Activated CD4-positive, alpha-beta T cell treated with anti-CD3 and anti-CD28 coated beads, Interleukin-2, amount 10 ng/mL, durations not matched to agents 24 days and 14 days (primary cell): ENCODE measurements around the gene ITGA1. TPM values are rescaled to one million over a fixed set of nuclear protein-coding genes. Genes with fewer than 3 reads are reported as not detected.
A peak's percentile ranks its signal among the peaks of the same experiment; 100 is the strongest.

ENCODE experiments used
- DNase-seq: peaks from one replicate; pipeline ENCODE4 v3.0.0; 2022
- H3K27ac Mint-ChIP-seq: one replicate; pipeline ENCODE4 v1.8.0; 2022; ENCODE audit warnings: mild to moderate bottlenecking, mixed read lengths
- H3K27me3 Mint-ChIP-seq: one replicate; pipeline ENCODE4 v1.8.0; 2022; ENCODE audit warnings: mixed read lengths
- H3K36me3 Mint-ChIP-seq: one replicate; pipeline ENCODE4 v1.8.0; 2022; ENCODE audit warnings: low read depth, mild to moderate bottlenecking, mixed read lengths
- H3K4me1 Mint-ChIP-seq: one replicate; pipeline ENCODE4 v1.8.0; 2021; ENCODE audit warnings: mixed read lengths
- H3K4me3 Mint-ChIP-seq: one replicate; pipeline ENCODE4 v1.8.0; 2022; ENCODE audit warnings: mild to moderate bottlenecking, moderate library complexity, mixed read lengths
- H3K9me3 Mint-ChIP-seq: one replicate; pipeline ENCODE4 v1.8.0; 2021; ENCODE audit warnings: mixed read lengths
- intact Hi-C: fragments of 100-400 bp; cut with micrococcal nuclease; formaldehyde crosslinking; loops from one replicate; pipeline ENCODE4 v1.15.1; 2023
- total RNA-seq: library from RNA; stranded (reverse); gene quantifications from 2 replicates; pipeline ENCODE4 v1.2.3, GENCODE V29; 2022

The ITGA1 gene
- total RNA-seq, 1 donor from 2014 or later, result 1.6 TPM

DNA sequence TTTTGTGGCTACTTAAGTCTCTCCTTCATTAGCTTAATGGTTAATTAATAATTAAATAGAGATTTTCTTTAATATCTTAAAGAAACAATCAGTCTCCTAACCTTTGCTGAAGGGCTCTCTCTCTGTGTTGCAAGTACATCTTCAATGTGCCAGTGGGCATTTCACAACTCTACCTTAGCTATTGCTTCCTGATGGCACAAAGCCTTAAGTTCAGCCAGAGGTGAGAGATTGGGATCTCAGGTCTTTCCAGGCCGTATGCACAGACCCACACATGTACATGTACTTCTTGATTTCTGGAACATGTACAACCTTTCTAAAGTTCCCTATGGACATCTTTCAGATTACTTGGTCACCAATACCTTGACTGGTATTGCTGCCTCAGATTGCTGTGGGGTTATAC is 8.9 kb upstream of the ITGA1 start:
- H3K27ac Mint-ChIP-seq, result no peak overlapping the region
- peak; percentile 47 for DNase-seq
- H3K4me3 Mint-ChIP-seq, result no peak overlapping the region
- peaks cover 21% of the 10 kb centered on the region for H3K4me1 Mint-ChIP-seq
- no peaks in the 10 kb centered on the region for H3K9me3 Mint-ChIP-seq
- intact Hi-C loops, result loop anchor here (10.0 kb wide), 2 partner anchors 226 to 306 kb away; no protein-coding TSS in a partner anchor
- H3K36me3 Mint-ChIP-seq, result peaks cover 4% of the 10 kb centered on the region
- H3K27me3 Mint-ChIP-seq, result no peaks in the 10 kb centered on the region

DNA sequence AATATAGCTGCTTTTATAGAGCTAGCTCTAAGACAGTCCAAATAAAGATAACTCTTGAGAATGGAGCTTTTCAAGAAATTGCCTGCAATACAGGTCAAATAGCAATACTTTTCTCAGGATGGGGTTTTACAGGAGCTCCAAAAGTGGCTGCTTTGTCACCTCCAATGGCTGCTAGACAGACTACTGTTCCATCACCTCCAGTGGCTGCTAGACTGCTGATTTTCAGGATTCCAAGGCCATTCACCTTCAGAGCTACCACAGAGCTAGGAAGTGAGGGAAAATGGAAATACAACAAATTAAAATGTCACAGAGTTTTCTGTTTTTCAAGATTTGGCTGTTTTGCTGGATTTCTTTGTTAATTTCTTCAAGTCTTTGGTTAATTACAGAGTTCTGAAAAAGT is 8.5 kb upstream of the ITGA1 start:
- Mint-ChIP-seq H3K27ac (no peak overlapping the region), H3K36me3 (peaks cover 4% of the 10 kb centered on the region), H3K4me1 (peaks cover 17% of the 10 kb centered on the region), H3K27me3 (no peaks in the 10 kb centered on the region), H3K9me3 (no peaks in the 10 kb centered on the region), H3K4me3 (no peak overlapping the region)
- peak; percentile 51 for DNase-seq
- intact Hi-C loops, result loop anchor here (10.0 kb wide), 2 partner anchors 226 to 306 kb away; no protein-coding TSS in a partner anchor

DNA sequence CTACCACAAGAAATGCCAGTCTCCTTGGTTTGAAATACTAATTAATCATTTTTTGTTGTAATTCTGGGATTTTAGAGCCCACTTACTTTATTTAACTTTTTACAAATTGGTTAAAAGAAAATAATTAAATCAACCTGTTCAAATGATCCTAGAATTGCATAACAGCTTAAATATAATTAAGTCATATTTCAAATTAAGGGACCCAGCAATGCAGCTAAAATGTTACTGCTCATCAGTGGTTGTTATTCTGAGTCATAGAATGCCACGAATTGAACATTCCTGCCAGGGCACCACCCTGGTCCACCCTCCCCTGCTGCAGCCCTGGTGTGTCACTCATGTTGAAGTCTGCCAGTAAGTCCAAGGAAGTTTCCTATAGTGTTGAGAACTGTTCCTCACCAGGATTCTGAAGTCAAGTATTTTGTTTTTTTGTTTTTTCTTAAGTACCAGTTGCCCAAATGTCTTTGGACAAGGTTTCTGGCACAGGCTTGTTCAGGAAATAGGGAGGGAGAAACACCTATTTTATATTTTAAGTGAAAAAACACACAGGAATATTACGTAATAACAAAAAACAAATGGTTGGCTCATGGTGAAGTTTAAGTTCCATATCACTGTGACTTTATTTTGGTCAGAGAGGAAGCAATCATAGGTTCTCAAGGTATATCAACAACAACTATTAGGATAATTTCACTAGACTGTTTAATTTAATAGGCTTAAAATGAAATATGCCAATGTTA is 4.3 kb upstream of the ITGA1 start:
- intact Hi-C loops, result no loop called here
- H3K4me1 Mint-ChIP-seq, result peaks cover 18% of the 10 kb centered on the region
- peak; percentile 51 for DNase-seq
- no peak overlapping the region for H3K4me3 Mint-ChIP-seq
- no peak overlapping the region for H3K27ac Mint-ChIP-seq
- no peaks in the 10 kb centered on the region for H3K9me3 Mint-ChIP-seq
- peaks cover 2% of the 10 kb centered on the region for H3K36me3 Mint-ChIP-seq
- peaks cover 12% of the 10 kb centered on the region for H3K27me3 Mint-ChIP-seq

DNA sequence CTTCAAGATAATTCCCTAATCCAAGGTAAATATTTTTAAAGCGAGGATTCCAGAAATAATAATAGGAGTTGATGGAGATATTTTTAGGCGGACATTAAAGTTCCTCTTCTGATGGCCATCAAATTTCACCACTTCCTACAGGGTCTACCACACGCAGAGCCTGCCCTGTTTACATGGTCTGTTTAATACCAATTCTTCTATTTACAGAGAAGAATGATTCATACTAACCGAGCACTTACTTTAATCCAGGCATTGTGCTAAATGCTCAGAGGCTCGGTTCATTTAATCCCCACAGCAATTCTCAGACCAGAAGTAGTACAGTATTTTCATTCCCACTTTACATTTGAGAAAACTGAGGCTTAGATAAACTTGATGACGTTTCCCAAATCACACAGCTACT is 3.0 kb upstream of the ITGA1 start:
- DNase-seq, result peak; percentile 27
- Mint-ChIP-seq H3K36me3 (peaks cover 2% of the 10 kb centered on the region), H3K9me3 (no peaks in the 10 kb centered on the region), H3K4me1 (peaks cover 26% of the 10 kb centered on the region), H3K4me3 (no peak overlapping the region), H3K27ac (no peak overlapping the region), H3K27me3 (peaks cover 18% of the 10 kb centered on the region)
- intact Hi-C loops, result loop anchor here (5.0 kb wide), 1 partner anchor 323 kb away; the partner anchor contains the start of gene MOCS2

DNA sequence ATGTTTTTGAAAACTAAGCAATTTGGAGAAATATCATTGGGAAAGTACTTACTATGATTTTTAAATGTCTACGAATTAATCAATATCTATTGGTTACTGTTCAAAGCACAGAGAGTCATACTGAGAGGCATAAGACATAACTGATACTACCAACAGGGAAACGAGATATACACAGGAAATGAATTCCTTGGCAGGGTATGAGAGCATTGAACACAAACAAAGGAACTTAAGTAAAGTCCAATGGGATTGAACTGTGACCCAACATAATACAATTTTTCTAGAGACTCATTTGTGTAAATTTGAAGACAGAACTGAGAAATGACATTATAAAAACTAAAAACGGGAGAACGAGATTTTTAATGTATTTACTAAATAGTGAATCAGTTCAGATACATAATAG is 1.3 kb upstream of the ITGA1 start:
- peaks cover 8% of the 10 kb centered on the region for H3K9me3 Mint-ChIP-seq
- no peak overlapping the region for H3K27ac Mint-ChIP-seq
- H3K36me3 Mint-ChIP-seq, result peaks cover 13% of the 10 kb centered on the region
- H3K4me1 Mint-ChIP-seq, result peaks cover 31% of the 10 kb centered on the region
- intact Hi-C loops, result loop anchor here (5.0 kb wide), 1 partner anchor 321 kb away; the partner anchor contains the start of gene MOCS2
- H3K4me3 Mint-ChIP-seq, result peak overlapping the region; percentile 25
- H3K27me3 Mint-ChIP-seq, result peaks cover 30% of the 10 kb centered on the region
- DNase-seq, result peak; percentile 14

DNA sequence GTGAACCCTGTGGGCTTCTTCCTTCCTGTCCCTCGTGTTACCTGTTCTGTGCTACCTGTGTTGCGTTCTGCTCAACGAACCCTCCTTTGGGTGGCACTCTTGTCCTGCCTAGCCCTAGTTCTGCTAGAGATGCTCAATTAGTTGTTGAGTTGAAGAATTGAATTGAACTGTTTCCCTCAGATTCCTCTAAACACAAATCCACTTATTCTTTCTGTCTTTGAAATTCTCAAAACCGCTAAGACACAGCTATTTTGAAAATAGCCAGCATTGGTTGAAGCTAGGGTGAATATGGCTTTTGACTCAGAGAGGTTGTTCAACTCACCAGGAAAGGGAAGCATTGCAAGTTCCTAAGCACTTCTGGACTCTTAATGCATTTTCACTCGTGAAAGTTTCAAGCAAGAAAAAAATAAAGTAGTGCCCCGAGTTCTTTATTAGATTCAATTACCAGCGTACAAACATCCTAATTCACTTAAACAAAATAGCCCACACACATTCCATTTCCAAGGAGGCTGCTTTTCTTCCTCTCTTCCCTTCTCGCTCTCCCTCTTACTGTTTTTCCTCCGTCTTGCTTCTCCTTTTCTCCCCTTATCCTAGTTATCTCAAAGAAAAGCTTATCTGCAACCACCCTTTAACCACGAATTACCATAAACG is 642 bp upstream of the ITGA1 start:
- Mint-ChIP-seq H3K4me3 (peak overlapping the region; percentile 91), H3K4me1 (peaks cover 31% of the 10 kb centered on the region), H3K9me3 (peaks cover 8% of the 10 kb centered on the region), H3K27ac (peak overlapping the region; percentile 73), H3K27me3 (peaks cover 30% of the 10 kb centered on the region), H3K36me3 (peaks cover 11% of the 10 kb centered on the region)
- peak; percentile 74 for DNase-seq
- intact Hi-C loops, result loop anchor here (1.0 to 5.0 kb wide), 5 partner anchors 11 to 320 kb away; partner anchors contain the start of gene MOCS2

DNA sequence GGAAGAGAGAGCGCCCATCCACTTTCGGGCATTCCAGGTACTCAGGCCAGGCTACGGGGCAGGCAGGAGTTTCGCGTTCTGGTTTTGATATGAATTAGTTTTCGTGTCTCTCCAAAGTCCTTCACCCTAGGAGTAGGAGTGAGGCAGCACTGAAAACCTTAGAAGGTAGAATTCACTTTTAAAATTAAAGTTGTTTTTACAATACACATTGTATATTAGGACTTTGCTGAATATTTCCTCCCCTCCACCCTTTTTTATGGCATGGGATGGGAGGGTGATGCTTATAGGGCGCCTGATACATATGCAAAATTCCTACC is 747 bp downstream of the ITGA1 start:
- Mint-ChIP-seq H3K9me3 (peaks cover 8% of the 10 kb centered on the region), H3K4me1 (peaks cover 30% of the 10 kb centered on the region), H3K27ac (no peak overlapping the region), H3K27me3 (peaks cover 32% of the 10 kb centered on the region), H3K4me3 (peak overlapping the region; percentile 91), H3K36me3 (peaks cover 11% of the 10 kb centered on the region)
- intact Hi-C loops, result loop anchor here (5.0 kb wide), 1 partner anchor 319 kb away; the partner anchor contains the start of gene MOCS2
- no peak for DNase-seq

DNA sequence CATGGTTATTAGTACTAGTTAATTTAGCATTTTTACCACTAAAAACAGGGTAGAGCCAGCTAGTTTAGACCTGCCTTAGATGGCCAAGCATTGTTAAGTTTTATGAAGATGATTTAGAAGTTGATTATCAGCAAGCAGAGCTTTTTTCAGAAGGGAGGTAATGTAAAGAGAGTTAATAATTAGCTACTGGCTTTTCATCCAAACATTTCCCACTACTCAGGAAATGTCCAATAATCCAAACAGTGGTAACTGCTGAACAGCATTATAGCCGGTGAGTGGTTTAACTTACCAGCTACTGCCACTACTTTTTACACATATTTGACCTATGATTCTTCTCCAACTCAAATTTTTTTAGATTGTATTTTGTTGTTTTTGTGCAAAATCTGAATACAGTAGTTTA is 1.7 kb downstream of the ITGA1 start:
- H3K9me3 Mint-ChIP-seq, result peaks cover 8% of the 10 kb centered on the region
- H3K4me3 Mint-ChIP-seq, result peak overlapping the region; percentile 91
- peak; percentile 13 for DNase-seq
- intact Hi-C loops, result loop anchor here (5.0 kb wide), 1 partner anchor 318 kb away; the partner anchor contains the start of gene MOCS2
- H3K4me1 Mint-ChIP-seq, result peaks cover 30% of the 10 kb centered on the region
- peaks cover 11% of the 10 kb centered on the region for H3K36me3 Mint-ChIP-seq
- no peak overlapping the region for H3K27ac Mint-ChIP-seq
- peaks cover 32% of the 10 kb centered on the region for H3K27me3 Mint-ChIP-seq

DNA sequence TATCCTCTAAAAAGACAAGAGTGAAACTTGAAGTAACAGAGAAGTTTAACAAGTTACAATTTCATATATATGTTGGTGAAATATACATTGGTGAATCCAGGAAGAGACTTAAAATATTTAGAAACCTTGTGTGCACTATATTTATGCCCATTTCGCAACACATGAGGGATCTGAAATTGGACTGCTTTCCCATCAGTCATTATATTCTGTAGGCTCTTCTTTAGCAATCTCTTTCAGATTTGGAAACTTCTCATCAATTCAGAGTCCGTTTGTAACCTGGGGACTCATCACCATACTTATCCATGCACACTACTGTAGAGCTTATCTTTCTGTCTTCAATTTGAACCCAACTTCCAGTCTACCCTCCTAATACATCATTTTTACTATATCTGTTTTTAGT is 2.1 kb downstream of the ITGA1 start:
- Mint-ChIP-seq H3K27ac (no peak overlapping the region), H3K4me1 (peaks cover 30% of the 10 kb centered on the region), H3K36me3 (peaks cover 11% of the 10 kb centered on the region), H3K9me3 (peaks cover 8% of the 10 kb centered on the region), H3K4me3 (peak overlapping the region; percentile 91), H3K27me3 (peaks cover 32% of the 10 kb centered on the region)
- peak; percentile 31 for DNase-seq
- intact Hi-C loops, result loop anchor here (5.0 kb wide), 1 partner anchor 317 kb away; the partner anchor contains the start of gene MOCS2

DNA sequence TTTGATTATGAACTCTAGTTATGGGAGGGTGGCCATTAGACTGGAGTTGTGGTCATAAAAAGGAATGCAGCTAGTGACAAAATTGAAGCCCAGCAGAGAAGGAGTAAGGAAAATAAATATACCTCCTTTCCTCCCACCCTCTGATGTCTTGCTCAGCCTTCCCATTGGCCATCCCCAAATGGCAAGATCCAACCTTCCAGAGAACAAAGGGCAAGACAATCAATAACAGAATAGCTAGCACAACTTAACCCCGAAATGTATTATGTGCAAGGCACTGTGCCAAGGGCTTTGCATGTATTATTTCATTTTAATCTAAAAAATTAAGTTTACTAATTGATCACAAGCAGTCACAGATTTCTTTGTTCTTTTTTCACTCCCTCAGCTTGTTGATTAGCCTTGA is 3.6 kb downstream of the ITGA1 start:
- Mint-ChIP-seq H3K9me3 (peaks cover 8% of the 10 kb centered on the region), H3K36me3 (peaks cover 11% of the 10 kb centered on the region), H3K27me3 (peaks cover 29% of the 10 kb centered on the region), H3K27ac (no peak overlapping the region), H3K4me1 (peaks cover 28% of the 10 kb centered on the region), H3K4me3 (no peak overlapping the region)
- intact Hi-C loops, result no loop called here
- DNase-seq, result no peak

DNA sequence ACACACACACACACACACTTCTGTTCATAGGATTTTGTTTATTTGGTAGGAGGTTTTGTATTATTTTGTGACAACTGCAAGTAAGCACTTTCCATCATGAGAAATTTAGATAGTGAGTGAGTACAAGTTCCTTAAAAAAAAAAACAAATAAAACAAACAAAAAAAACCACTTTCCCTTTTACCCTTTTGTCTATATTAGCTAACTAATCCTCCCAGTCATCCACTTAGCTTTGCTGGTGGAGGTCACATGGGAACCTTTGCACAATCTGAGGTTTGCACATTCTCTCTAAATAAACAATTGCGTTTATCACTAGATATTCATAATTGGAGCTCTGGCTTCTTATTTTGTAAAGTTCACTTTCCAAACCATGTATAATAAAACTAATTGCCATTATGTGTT is 6.8 kb downstream of the ITGA1 start:
- H3K4me3 Mint-ChIP-seq, result no peak overlapping the region
- no peak for DNase-seq
- peaks cover 11% of the 10 kb centered on the region for H3K36me3 Mint-ChIP-seq
- peaks cover 8% of the 10 kb centered on the region for H3K9me3 Mint-ChIP-seq
- no peak overlapping the region for H3K27ac Mint-ChIP-seq
- H3K27me3 Mint-ChIP-seq, result peaks cover 19% of the 10 kb centered on the region
- H3K4me1 Mint-ChIP-seq, result peaks cover 26% of the 10 kb centered on the region
- intact Hi-C loops, result no loop called here

DNA sequence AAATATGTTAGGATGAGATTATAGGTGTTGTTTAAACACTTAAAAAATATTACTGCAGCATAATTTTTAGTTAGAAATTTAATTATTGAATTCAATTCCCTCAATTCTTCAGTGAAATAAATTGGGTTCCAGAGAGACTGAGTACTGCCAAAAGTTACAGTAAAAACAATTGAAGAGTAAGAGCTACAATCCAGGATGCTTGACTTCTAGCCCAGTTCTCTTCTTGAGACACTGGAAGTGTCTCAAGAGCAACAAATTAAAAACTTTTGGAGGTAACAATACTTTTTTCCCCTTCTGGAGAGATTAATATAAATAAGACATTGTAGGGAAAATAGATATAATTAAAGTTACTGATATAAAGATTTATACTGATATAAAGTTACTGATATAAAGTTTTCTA is 8.3 kb downstream of the ITGA1 start:
- no peak overlapping the region for H3K4me3 Mint-ChIP-seq
- intact Hi-C loops, result no loop called here
- H3K9me3 Mint-ChIP-seq, result peaks cover 3% of the 10 kb centered on the region
- DNase-seq, result no peak
- H3K36me3 Mint-ChIP-seq, result peaks cover 10% of the 10 kb centered on the region
- H3K4me1 Mint-ChIP-seq, result peaks cover 26% of the 10 kb centered on the region
- peaks cover 6% of the 10 kb centered on the region for H3K27me3 Mint-ChIP-seq
- no peak overlapping the region for H3K27ac Mint-ChIP-seq

DNA sequence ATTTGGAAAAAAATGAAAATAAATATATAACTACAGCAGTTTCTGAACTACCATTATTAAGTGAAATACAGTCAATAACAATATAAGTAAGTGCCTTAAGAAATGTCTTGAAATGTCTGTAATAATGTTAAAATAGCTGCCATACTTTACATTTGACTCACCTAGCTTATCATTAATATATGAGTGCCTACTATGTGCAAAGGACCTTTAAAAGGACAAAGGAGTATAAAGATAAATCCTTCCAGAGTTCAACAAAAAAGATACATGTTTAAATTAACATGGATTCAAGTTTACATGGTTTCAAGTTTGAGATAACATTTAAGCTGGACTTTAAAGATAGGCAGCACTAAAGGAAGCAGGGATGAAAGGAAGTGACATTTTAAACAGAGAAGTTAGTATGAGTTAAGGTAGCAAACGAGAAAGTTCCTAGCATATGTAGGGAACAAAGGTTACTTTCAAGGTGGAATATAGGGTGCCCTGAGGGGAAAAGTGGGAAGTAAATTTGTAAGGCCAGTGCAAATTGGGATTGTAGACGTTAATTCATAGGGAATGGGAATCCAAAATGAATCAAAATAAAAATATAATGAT is 8.9 kb downstream of the ITGA1 start:
- intact Hi-C loops, result no loop called here
- Mint-ChIP-seq H3K4me1 (peaks cover 30% of the 10 kb centered on the region), H3K27me3 (peaks cover 6% of the 10 kb centered on the region), H3K9me3 (no peaks in the 10 kb centered on the region), H3K36me3 (peaks cover 14% of the 10 kb centered on the region), H3K27ac (no peak overlapping the region), H3K4me3 (no peak overlapping the region)
- no peak for DNase-seq

DNA sequence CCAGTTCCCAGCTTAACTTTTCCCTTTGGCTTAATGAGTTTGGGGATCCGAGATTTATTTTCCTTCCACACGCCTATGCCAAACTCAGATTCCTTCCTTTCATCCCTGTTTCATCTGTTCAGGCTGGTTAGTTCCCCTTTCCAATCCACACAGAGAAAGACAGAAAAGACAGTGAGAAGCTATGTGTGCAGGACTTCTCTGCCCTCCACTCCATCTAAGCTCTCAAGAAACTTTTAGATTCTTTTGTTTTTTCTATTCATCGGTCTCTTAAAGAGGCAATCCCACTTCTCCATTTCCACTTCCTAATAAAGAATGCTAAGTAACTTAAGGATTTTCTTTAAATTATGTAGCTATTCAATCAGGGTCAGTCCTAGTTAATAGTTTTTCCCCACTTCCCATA is 11.2 kb downstream of the ITGA1 start:
- Mint-ChIP-seq H3K27me3 (peaks cover 5% of the 10 kb centered on the region), H3K4me3 (peak overlapping the region; percentile 96), H3K4me1 (peaks cover 35% of the 10 kb centered on the region), H3K27ac (peak overlapping the region; percentile 95), H3K36me3 (peaks cover 29% of the 10 kb centered on the region), H3K9me3 (no peaks in the 10 kb centered on the region)
- no peak for DNase-seq
- intact Hi-C loops, result loop anchor here (1.0 kb wide), 1 partner anchor 12 kb away; the partner anchor contains the start of genes ITGA1 and PELO
